Measurements from ENCODE around the gene ZNF148.

The ZNF148 gene

DNA sequence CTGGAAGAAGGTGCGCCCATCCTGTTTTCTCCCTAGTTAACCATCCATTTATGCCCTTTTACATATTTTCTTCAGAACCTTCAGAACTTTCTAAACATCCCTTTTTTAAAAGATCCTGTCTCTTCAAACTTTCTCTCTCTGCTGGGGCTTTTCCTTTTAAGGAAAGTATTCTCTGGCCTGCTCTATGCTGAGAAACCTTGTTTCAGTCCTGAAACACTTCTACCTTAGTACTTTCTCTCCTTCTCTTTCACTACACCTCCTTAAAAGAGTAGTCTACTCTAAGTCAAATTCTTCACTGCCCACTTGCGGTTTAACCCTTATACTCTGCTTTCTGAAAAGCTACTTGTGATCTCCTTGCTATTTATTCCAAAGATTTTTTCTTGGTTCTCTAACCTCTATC lies 97.0 kb downstream of the ZNF148 start:
- DNase-seq (ENCODE audit: low spot score): no peak

DNA sequence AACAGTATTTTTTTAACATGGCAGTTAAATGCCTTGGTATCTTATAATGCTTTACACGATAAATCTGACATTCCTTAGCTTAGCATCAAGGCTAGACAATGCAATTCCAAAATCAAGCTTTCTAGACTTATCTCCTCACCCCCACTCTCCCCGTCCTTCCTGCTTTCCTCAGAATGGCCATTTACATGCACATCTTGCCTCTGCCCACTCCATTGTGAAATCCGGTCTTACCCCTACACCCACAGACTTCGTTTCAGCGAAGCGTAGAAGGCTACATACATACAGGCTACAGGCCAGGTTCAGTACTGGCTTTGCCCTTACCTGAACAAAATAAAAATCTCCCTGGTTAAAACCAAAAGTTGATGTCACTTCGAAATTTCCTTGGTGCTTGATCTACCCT lies 104.0 kb downstream of the ZNF148 start:
- no peak for DNase-seq (ENCODE audit: low spot score)

DNA sequence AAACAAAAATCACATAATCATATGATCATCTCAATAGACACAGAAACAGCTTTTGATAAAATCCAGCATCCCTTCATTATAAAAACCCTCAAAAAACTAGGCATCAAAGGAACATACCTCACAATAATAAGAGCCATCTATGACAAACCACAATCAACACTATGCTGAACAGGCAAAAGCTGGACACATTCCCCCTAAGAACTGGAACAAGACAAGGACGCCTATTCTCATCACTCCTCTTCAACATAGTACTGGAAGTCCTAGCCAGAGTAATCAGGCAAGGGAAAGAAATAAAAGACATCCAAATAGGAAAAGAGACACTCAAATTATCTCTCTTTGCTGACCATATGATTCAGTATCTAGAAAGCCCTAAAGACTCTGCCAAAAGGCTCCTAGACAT lies 107.7 kb downstream of the ZNF148 start:
- DNase-seq (ENCODE audit: low spot score): no peak

DNA sequence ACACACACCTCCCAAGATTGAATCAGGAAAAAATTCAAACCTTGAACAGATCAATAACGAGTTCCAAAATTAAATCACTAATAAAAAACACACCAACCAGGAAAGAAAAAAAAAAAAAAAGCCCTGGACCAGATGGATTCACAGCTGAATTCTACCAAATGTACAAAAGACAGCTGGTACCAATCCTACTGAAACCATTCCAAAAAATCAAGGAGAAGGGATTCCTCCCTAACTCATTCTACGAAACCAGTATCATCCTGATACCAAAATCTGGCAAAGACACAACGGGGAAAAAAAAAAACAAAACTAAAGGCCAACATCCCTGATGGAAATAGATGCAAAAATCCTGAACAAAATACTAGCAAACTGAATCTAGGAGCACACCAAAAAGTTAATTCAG lies 108.2 kb downstream of the ZNF148 start:
- no peak for DNase-seq (ENCODE audit: low spot score)

DNA sequence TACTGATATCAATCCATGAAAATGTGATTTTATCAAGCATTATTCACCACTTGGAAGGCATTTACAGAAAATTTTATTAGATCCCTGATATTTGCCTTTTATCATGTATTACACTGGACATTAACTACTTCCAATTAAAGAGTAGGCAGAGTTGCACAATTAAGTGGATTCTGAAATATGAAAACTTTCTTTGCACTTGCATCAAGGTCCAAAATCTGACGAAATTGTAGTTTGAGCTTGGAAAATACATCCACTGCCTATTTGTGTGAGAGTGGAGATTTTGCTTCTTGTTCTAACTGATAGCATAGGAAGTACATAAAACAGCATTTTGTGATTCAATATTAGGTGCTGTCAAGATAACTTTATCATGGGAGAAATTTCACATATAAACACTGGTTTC lies 113.0 kb downstream of the ZNF148 start:
- DNase-seq (ENCODE audit: low spot score): no peak

DNA sequence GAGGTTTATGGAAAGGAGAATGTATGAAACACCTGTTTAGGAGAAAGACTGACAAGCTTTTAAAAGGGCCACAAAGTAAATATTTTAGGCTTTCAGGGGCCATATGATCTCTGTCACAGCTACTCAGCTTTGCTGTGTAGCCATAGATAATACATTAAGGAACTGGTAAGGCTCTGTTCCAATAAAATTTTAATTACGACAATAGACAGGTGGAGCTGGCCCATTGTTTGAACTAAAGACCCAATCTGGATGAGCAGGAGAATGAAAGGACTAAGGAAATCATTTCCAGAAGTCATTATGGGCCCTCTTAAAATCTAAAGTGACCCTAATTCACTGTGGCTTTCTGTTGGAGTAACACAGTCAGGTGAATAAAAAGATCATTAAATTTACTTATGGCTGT lies 114.1 kb downstream of the ZNF148 start:
- DNase-seq (ENCODE audit: low spot score): no peak

DNA sequence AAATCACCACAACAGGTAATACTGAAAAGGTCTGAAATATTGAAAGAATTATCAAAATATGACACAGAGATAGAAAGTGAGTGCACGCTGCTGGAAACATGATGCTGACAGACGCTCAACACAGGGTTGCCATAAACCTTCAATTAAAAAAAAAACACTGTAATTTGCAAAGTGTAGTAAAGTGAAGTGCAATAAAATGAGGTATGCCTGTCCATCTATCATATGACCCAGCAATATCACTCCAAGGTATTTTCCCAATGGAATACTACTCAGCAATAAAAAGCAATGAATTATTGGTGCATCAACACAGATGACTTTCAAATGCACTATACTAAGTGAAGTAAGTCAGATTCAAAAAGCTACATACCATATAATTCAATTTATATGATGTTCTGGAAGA lies 115.0 kb downstream of the ZNF148 start:
- no peak for DNase-seq (ENCODE audit: low spot score)

DNA sequence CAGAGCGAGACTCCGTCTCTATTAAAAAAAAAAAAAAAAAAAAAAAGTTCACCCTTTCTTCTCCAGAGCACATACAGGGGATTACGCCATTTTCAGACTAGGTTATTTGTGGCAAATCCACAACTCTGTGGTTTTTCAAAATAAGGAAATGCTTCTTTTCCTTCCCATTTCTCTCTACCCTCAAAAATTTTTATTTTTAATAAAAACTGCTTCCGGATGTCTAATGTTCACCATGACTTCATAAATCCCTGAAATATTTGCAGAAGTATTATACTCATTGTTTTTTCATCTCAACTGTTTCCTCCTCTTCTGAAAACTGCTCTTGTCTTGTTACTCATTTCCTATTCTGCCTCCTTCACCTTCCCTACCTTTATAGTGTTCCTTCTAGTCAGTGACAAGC lies 117.6 kb downstream of the ZNF148 start:
- DNase-seq (ENCODE audit: low spot score): no peak

DNA sequence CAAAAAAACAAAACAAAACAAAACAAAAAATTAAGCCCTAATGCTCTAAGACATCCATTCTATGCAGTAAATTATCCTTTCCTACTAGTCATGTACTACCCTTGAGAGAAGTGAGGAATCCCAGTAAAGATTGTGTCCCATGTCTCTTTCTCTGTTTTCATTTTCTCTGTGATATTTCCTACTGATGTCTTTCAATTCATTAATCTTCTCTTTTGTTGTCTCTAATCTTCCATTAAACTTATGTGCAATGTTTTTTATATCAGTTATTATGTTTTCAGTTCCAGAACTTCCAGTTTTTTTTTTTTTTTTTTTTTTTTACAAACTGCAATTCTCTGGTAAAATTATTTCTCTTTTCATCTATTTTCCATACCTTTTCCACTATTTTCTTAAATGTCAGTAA lies 118.5 kb downstream of the ZNF148 start:
- no peak for DNase-seq (ENCODE audit: low spot score)

DNA sequence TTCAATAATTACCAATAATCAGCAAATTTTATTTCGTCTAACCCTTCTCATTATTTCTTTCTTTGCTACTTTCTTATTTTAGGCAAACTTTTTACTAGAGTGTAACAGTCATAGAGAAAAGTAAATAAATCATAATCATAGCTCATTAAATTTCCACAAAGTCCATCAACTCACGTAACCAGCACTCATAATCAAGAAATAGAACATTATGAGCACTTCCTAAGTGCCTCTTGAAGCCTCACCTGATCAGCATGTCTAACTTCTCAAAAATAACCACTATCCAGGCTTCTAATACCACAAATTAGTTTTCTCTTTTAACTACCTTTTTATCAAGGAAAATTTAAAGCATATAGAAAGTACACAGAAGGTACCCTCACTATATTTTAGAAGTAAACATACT lies 124.2 kb downstream of the ZNF148 start:
- DNase-seq (ENCODE audit: low spot score): no peak

DNA sequence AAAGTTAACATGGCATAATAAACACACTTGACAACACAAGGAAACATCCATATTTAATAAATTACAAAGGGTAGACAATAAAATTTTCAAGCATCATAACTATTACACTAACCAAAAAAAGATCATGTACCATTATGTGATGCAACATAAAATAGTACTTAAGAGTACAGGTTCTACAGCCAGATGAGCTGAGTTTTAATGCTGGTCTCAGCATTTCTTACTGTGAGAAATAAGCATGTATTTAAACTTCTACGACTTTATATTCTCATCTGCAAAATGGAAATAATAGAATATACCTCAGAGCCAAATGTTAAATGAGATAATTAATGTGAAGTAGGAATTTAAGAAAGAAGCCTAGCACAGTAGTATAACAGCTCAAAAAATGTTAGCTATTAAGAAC lies 128.9 kb downstream of the ZNF148 start:
- no peak for DNase-seq (ENCODE audit: low spot score)

DNA sequence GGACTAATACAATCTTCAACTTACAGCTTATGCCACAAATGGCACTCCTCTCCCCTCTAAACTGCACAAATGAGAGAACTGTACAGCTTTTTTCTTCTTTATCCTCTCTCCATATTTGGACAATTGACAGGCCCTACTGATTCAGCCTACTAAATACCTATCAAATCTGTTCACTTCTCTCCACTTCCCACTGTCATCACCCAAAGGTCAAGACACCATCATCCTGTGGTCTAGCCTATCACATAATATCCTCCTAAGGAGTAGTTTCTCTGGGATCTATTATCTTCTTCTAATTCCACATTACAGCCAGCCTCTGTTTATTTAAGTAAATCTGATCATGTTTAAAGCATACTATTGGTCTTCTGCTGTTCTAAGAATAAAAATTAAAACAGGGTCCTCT lies 129.6 kb downstream of the ZNF148 start:
- DNase-seq (ENCODE audit: low spot score): no peak

DNA sequence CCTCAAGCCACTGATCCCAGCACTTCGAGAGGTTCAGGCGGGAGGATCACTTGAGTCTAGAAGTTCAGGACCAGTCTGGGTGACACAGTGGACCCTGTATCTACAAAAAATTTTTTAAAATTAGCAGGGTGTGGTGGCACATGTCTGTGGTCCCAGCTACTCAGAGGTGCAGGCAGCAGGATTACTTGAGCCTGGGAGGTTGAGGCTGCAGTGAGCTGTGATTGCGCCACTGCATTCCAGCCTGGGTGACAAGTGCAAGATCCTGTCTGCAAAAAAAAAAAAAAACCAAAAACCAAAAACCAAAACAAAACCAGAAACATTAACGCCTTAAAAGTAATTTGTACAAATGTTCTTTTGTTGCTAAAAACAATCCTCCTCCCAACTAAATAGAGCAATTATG lies 134.6 kb downstream of the ZNF148 start:
- no peak for DNase-seq (ENCODE audit: low spot score)

DNA sequence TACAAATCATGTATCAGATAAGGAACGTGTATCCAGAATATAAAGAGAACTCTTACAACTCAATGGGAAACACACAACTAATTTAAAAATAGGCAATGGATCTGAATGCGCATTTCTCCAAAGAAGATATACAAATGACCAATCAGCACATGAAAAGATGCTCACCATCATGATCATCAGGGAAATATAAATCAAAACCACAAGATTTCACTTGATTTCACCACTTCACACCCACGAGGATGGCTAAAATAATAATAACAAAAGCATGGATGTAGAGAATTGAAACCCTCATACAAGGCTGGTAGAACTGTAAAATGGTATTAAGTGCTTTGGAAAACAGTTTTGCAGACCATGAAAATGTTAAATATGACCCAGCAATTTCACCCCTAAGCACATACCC lies 135.9 kb downstream of the ZNF148 start:
- no peak for DNase-seq (ENCODE audit: low spot score)

DNA sequence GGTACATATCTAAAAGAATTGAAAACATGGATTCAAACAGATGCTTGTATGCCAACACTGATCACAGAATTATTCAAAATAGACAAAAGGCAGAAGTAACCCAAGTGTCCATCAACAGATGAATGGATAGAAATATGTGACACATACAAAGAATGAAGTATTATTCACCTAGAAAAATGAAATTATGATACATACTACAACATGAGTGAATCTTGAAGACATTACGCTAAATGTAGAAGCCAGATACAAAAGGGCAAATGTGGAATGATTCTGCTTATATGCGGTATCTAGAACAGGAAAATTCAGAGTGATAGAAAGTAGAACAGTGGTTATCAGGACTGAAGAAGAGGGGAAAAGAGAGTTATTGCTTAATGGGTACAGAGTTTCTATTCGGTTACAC lies 136.4 kb downstream of the ZNF148 start:
- no peak for DNase-seq (ENCODE audit: low spot score)

DNA sequence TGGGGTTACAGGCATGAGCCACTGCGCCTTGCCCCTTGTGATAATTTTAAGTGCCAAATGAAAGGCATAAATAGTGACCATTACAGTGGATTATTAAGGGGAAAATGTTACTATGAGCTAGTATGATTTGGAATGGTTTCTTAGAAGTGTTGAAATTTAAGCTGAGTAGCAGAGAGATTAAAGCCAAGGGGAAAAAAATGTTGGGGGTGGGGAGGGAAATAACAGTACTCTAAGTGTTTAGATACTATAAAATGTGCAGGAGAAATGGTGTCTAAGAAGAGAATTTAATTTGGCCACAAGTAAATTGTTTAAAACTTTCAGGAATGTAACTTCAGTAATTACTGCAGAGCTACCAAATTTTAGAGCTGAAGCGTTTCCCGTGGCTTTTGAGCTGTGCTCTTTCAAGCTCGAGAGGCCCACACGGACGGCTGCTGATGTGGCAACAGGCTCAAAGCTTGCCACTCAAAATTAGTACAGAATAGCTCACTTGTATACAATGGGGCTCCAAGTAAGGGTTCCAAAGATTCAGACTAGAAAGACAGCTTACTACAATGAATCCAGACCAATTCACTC lies 138.7 kb downstream of the ZNF148 start:
- no peak for DNase-seq (ENCODE audit: low spot score)

DNA sequence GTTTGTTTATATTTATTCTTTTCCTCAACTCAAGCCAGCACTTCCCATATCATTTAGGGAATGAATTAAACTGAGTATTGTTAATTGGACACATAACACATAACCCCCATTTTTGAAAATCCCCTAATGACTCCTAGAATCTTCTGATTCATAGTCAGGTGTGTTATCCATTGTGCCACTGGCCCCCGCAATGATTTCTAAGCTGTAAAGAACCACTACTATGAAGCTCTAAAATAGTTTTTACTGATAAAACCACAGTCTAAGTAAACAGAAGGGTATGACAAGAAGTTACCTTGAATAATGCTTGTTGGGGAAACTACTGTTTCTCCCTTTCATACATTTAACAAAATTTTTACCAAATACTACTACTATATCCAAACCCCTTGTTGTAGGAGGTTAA lies 140.3 kb downstream of the ZNF148 start:
- no peak for DNase-seq (ENCODE audit: low spot score)

DNA sequence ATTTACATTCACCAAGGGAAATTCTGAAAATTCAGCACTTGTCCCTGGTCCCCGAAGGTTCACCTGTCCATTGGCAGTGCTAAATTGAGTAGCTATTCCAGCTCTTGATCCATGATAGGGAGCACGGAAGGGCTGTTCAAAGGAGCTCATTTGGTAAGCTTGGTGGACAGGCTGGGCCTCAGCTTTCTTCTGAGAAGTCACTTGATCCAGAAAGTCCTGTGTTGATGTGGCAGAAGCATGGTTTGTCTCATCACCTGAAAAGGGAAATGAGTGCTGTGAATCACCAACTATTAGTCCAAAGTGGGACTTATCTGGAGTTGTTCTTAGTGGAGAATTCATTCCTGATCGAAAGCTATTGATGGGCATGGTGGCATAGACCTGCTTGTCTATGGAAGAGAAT lies 142.7 kb downstream of the ZNF148 start:
- no peak for DNase-seq (ENCODE audit: low spot score)

DNA sequence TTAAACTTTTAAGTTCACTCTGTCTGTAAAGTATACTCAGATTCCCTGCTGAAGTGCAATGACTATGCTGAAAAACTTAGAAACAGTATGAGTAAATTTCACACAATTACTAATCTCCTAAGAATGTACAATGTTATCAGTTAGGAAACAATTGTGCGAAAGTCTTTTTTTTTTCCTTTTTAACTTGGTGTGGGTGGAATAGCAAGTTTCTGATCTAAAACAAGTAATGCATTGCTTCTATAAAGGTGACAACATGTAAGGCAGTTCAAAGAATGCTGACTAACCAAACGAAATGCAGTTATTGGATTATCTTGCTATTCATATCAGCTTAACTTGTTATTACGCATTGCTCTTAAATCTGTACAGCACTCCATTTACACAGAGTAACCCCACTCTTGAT lies 143.2 kb downstream of the ZNF148 start:
- no peak for DNase-seq (ENCODE audit: low spot score)

DNA sequence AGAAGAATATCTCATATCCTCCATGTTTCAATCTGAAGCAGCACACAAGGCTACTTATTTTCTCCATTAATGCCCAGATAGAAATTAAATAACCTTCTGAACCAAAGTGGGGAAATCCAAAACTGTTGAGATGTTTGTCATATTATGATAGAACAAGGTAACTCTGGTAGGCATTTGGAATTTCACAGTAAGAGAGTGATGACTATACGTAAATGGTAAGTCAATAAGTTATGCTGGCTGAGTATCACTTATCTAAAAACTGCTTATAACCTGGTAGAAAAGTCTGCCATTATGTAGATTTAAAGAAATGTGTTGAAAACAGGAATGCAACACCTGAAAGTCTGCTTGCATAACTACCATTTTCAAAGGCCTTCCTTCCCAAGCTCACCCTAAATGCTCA lies 145.4 kb downstream of the ZNF148 start:
- DNase-seq (ENCODE audit: low spot score): no peak

DNA sequence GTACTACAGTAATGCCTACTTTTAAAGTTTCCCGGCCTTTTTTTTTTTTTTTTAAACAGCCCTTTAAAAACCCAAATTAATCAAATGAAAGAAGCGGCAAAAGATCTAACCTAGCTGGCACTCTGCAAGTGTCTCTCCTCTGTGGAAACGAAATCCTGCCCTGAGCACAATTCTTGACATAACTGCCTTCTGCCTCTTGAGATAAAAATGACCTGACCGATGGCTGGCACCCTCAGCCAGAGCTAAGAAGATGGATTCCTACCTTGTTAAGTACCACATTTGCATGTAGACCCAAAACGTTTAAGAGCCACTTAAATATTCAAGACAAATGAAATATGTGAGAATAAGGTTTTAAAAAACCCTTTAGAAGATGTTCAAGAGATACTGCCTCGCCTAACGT lies 146.0 kb downstream of the ZNF148 start:
- DNase-seq (ENCODE audit: low spot score): no peak

DNA sequence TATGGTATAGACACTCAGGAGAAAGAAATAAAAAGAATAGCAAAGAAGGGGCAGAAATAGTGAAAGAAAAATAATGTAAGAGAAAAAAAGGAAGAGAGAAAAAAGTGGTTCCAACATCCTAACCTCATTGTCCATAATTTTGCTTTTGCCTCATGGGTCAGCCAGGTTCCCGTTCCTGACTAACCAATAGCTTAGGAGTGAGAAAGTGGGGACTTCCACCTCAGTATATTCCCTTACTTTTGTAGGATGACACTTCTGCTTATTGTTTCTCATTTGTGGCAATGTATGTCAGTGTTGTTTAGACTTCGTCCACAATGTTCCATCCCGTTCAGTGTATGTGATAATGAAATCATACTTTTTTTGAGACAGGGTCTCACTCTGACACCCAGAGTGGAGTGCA lies 153.3 kb downstream of the ZNF148 start:
- no peak for DNase-seq (ENCODE audit: low spot score)

DNA sequence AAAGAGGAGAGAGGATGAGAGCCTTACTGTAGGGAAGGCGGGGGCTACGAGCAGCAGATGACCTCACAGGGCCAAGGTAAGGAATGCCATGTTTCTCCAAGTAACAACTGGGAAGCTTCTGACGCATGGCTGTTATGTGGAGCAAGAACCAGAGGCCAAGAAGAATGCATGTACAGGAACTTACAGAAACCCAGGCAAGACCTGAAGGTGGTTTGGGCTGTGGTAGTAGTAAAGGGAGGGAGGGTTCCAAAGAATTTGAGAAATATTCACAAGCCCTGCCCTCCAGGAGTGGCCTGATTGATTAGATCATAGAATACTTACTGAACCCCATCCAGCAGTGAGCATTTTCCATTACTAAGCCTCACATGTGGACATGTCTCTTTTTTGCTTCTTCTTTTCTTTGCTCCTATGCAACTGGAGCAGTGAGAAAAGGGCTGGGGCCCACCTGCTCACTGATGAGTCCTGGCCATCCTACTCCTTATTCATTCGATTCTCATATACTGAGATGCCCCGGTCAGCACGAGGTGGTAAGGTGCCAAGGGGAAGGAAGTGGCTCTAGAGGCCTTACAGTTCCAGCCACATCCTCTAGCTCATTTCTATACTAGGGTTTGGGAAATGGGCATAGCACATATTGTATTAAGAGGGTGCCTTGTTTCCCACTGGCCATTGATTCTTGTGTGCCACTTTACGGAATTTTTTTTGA lies 154.2 kb downstream of the ZNF148 start:
- DNase-seq (ENCODE audit: low spot score): no peak

DNA sequence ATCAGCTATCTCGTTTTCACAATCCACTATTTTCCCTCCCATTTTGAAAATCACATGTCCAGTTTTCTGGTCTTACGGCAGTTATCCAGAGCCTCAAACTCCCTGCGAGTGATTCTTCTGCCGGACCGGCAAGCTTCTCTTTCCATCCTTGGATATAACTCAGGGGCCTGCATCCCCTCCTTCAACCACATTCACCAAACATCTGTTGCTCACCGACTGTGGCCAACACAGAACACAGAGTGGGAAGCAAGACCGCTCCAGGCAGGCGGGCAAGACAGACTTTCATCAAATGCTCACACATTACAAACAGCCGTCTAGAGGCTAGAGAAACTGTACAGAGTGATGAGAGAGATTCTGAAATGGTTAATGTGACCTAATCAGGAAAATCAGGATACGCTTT lies 154.9 kb downstream of the ZNF148 start:
- no peak for DNase-seq (ENCODE audit: low spot score)
